Mesodermal cell (in vitro differentiated cells): ENCODE results near the gene RNF11.

Experiments used
- H3K27ac ChIP-seq: 2 replicates; pipeline ENCODE4 v1.7.0; 2013; ENCODE audit warnings: mild to moderate bottlenecking, low read depth, low read length, moderate library complexity; ENCODE audit not compliant: severe bottlenecking
- H3K36me3 ChIP-seq: 2 replicates; pipeline ENCODE4 v1.7.1; 2013; ENCODE audit warnings: mild to moderate bottlenecking, low read length, moderate library complexity; ENCODE audit not compliant: control insufficient read depth, insufficient read depth
- H3K4me1 ChIP-seq: one replicate; pipeline ENCODE4 v1.7.1; 2013; ENCODE audit warnings: mild to moderate bottlenecking, low read length; ENCODE audit not compliant: insufficient read depth, control insufficient read depth, poor library complexity, severe bottlenecking
- H3K4me3 ChIP-seq: 2 replicates; pipeline ENCODE4 v1.7.0; 2013; ENCODE audit warnings: low read length, control low read depth, mild to moderate bottlenecking; ENCODE audit not compliant: insufficient read depth, poor library complexity, severe bottlenecking; ENCODE audit errors: extremely low read depth
- H3K9me3 ChIP-seq: 2 replicates; pipeline ENCODE4 v1.7.1; 2013; ENCODE audit warnings: mild to moderate bottlenecking, low read length, moderate library complexity; ENCODE audit not compliant: control insufficient read depth
- WGBS, 2 experiments: methylation state at CpG; one replicate each; pipeline ENCODE4 v1.1.5; 2013; ENCODE audit warnings: missing lambda C conversion rate in 2 of 2; ENCODE audit not compliant: insufficient coverage in 2 of 2; 5-methylcytosine and 5-hydroxymethylcytosine counted together

Gene RNF11

DNA sequence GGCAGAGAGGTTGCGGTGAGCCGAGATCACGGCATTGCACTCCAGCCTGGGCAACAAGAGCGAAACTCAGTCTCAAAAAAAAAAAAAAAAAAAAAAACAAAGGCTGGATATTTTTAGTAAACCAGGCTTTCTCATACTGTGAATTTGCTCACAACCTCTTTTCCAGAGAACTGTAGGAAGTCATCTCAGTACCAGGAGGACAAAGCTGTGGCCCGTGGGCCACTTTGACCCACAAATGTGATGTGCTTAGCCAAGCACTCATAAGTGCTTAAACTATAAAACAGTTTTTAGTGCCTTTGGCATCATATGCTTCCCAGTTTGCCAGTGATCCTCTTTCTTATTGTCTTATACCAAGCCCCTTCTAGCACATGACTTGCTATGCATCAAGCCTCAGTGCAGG, 46.5 kb downstream of the RNF11 start:
- Histone ChIP-seq H3K4me1 (no peaks in the 10 kb centered on the region), H3K9me3 (no peaks in the 10 kb centered on the region), H3K36me3 (peaks cover 23% of the 10 kb centered on the region), H3K27ac (no peak overlapping the region), H3K4me3 (no peak overlapping the region)
- WGBS, 2 experiments: 86 to 96% methylated on average over 1 to 3 of the region's 5 CpGs

DNA sequence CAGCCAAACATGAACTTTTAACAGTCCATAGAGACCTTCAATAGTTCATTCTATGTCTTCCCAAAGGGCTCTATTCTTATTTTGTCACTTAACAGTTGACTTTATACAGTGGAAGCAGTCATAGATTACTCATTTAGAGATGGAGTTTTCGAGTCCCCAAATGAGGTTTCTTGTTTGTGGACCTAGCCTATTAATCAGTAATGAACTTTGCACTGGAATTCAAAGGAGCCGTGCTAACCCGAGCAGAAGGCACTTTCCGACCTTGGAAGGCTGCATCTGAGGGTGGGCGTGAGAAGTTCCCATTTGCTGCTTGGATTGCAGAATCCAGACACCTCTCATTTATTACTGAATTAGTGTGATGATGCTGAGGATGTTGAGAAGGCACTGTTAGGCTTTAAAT, 47.9 kb downstream of the RNF11 start:
- no peak overlapping the region for H3K4me3 ChIP-seq
- H3K27ac ChIP-seq: no peak overlapping the region
- WGBS, 2 experiments: 100% methylated on average over 1 to 2 of the region's 5 CpGs
- H3K9me3 ChIP-seq: no peaks in the 10 kb centered on the region
- H3K4me1 ChIP-seq: no peaks in the 10 kb centered on the region
- H3K36me3 ChIP-seq: peaks cover 22% of the 10 kb centered on the region

DNA sequence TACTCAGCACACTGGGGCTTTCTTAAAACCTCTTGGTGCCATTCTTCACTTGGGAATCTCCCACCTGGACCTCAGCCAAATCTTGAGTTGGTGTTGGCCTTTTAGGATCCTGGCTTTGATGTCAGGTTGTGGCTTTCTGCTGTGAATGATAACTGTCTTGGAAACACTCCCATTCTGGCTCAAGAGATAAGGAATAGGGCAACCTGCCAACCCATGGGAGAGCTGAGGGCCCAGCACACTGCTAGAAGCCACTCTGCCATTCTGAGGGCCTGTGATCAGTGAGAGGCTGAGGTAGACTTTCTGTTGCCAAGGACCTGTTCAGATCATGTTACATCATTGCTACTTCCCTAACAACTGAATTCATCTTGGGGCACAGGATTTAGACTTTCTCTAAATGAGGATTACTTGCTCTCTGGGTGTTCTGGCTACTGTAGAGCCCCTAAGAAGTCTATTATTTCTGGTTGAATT, 48.4 kb downstream of the RNF11 start:
- Histone ChIP-seq H3K27ac (no peak overlapping the region), H3K9me3 (no peaks in the 10 kb centered on the region), H3K4me3 (no peak overlapping the region), H3K4me1 (no peaks in the 10 kb centered on the region), H3K36me3 (peaks cover 18% of the 10 kb centered on the region)

DNA sequence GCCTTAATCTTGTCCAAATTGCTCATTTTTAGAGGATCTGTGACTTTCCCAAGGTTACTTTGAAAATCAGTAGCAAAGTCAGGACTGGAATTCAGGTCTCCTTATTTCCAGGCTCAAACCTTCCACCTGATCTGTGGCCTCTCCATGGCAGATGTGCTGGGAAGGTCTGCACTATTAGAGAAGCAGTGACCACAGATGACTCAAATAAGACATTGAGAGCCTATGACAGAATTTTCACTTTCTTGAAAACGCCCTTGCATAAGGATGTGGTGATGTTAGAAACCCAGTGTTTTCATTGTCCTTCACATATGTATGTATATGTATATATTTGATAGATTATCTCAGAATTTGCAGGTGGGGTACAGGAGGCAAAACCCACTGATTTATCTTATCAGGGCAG, 49.0 kb downstream of the RNF11 start:
- H3K4me1 ChIP-seq: no peaks in the 10 kb centered on the region
- peaks cover 18% of the 10 kb centered on the region for H3K36me3 ChIP-seq
- WGBS, 2 experiments: no CpG with 5 or more reads among the region's 1 CpG
- no peaks in the 10 kb centered on the region for H3K9me3 ChIP-seq
- no peak overlapping the region for H3K27ac ChIP-seq
- no peak overlapping the region for H3K4me3 ChIP-seq

DNA sequence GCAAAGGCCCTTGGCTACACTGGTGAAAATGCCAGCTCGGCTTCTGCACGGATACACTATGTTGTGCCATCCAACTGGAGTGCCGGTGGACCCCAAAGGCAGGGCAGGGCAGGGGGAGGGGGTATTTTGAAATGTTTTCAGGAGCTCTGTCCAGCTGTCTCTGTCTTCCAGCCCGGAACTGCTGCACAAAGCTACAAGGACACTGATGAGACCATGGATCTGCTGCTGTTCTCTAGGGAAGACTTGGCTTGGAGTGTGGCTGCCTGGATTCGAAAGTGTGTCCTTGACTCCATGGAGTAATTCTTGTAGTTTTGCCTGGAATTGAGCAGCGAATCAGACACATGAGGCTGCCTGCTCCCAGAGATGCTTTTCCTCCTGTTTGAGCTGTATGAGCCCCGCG, 51.9 kb downstream of the RNF11 start:
- Histone ChIP-seq H3K4me1 (no peaks in the 10 kb centered on the region), H3K9me3 (no peaks in the 10 kb centered on the region), H3K36me3 (peaks cover 7% of the 10 kb centered on the region), H3K4me3 (no peak overlapping the region), H3K27ac (no peak overlapping the region)
- WGBS, 2 experiments: 80 to 100% methylated on average over 5 to 6 of the region's 8 CpGs

DNA sequence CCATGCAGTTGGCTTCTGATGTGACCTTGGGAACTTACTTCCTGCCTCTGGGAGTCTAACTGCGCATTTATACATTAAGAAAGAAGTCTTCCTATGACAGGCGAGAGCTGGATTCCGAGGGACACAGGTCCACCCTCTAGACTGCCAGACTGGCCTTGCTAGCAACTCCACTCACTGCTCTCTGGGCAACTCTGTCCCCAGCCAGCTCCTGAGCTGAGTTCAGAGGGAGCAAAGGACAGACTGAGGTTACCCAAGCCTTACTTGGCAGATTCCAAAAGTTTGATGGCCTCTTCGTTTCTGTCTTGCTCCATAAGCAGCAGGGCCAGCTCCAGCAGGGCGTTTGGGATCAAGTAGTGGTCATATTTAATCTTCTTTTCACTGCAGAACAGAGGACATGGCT, 52.5 kb downstream of the RNF11 start:
- WGBS, 2 experiments: 98 to 100% methylated on average over 4 of the region's 5 CpGs
- Histone ChIP-seq H3K9me3 (no peaks in the 10 kb centered on the region), H3K36me3 (peaks cover 5% of the 10 kb centered on the region), H3K4me1 (no peaks in the 10 kb centered on the region), H3K27ac (no peak overlapping the region), H3K4me3 (no peak overlapping the region)

DNA sequence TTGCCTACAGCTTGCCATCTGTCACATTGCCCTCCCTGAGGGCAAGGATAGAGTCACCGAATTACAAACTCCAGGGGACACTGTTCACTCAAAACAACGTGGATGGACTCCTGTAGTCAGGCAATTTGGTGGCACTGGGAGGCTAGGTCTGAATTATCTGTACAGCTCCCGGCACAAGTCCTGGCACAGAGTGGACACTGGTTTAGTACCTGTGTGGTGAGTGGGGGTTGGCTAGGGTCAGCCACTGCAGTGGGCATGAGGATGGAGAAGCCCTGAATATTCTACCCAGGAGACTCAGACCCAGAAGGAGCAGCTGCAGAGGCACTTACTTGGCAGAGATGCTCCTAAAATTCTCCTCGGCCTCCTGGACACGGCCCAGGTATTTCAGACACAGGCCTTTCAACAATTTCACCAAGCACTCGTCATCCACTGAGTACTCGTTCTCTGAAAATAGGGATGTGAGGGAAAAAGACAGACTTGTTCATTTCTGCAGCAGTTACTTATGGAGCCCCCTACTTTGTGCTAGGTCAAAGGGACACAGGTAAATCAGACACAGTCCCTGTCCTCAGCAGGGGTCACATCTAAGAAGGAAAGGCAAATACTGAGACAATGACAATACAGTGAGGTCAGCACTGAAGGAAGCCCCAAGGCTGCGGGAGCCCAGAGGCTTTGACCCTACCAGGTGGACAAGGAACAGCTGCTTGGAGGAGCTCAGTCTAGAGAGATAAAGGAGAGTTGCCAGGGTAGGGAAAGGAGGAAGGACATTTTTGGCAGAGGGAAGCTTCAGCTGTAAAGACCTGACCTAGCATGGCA, 53.8 kb downstream of the RNF11 start:
- H3K36me3 ChIP-seq: peaks cover 5% of the 10 kb centered on the region
- no peak overlapping the region for H3K27ac ChIP-seq
- H3K4me1 ChIP-seq: no peaks in the 10 kb centered on the region
- WGBS, 2 experiments: 91 to 98% methylated on average over 5 of the region's 8 CpGs
- no peaks in the 10 kb centered on the region for H3K9me3 ChIP-seq
- no peak overlapping the region for H3K4me3 ChIP-seq

DNA sequence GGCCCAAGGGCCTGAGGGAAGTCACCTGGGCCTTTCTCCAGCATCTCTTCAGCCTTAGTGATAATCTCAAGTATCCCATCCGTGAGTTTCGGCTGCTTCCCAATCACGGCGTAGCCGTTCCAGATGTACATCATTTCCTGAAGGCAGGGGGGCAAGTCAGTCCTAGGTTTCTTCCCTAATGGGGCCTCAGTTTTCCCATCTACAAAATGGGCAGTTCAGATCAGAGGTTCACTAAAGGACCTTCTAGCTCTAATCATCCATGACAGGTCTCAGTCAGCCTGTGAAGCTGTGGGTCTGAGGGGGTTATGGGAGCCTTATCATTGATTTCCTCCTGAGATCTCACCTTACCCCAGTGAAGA, 54.4 kb downstream of the RNF11 start:
- H3K9me3 ChIP-seq: no peaks in the 10 kb centered on the region
- H3K4me3 ChIP-seq: no peak overlapping the region
- no peak overlapping the region for H3K27ac ChIP-seq
- 93 to 96% methylated on average over 5 of the region's 5 CpGs for WGBS, 2 experiments
- H3K36me3 ChIP-seq: no peaks in the 10 kb centered on the region
- H3K4me1 ChIP-seq: no peaks in the 10 kb centered on the region

DNA sequence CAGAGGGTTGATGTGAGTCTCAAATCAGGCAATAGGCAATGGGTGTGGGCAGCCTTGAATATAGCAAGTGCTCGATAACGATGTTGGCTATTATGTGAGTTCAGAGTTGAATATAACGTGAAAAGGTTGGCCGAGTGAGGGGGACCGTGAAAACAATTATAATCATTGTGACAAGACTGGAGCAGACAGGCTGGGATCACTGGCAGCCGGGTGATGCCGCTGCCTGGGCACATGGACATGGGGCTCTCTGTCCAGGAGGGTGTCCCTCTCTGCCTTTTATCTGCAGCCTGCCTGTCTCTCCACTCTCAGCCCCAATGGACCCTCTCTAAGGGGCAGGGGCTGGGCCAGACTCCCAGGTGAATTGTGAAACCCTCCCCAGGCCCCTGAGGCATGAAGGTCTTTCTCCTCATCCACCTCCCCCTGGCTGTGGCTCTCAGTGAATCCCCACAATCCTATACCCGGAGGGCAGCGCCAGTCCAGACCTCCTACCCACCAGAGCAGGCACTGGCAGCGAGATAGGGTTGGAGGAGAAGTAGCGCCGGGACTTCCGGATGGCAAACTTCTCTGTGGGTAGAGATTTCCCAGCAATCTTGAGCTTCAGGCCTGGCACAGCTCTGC, 57.9 kb downstream of the RNF11 start:
- 96 to 98% methylated on average over 8 to 10 of the region's 13 CpGs for WGBS, 2 experiments
- Histone ChIP-seq H3K9me3 (no peaks in the 10 kb centered on the region), H3K27ac (no peak overlapping the region), H3K36me3 (no peaks in the 10 kb centered on the region), H3K4me1 (peaks cover 2% of the 10 kb centered on the region), H3K4me3 (no peak overlapping the region)

DNA sequence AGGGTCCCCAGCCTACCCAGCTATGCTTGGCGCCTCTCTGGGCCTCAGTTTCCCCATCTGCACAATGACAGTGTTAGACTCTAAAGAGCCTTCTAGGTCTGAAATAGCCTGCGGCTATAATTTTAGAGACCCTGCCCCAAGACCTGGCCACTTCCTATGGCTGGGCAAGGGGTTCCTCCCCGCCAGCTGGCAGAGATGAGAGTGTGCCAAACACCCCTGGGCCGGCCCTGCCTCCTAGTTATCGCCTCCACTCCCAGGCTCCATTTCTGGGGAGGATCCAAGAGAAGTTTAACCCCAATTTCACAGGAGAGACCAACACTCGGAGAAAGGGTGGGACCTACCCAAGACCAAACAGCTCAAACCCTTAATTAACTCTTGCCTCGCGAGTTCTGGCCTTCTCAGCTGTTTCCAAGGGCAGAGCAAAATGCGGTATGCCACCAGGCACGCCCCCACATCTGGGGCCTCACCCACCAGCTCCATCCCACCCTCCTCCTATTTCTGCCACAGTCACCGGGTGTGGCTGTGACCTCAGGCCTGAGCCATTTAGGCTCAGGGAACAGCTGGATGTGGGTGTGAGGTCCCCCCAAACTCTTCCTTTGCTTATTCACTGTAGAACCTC, 58.6 kb downstream of the RNF11 start:
- WGBS, 2 experiments: 92% methylated on average over 9 of the region's 11 CpGs
- H3K27ac ChIP-seq: no peak overlapping the region
- no peaks in the 10 kb centered on the region for H3K36me3 ChIP-seq
- no peaks in the 10 kb centered on the region for H3K9me3 ChIP-seq
- H3K4me1 ChIP-seq: peaks cover 2% of the 10 kb centered on the region
- H3K4me3 ChIP-seq: no peak overlapping the region

DNA sequence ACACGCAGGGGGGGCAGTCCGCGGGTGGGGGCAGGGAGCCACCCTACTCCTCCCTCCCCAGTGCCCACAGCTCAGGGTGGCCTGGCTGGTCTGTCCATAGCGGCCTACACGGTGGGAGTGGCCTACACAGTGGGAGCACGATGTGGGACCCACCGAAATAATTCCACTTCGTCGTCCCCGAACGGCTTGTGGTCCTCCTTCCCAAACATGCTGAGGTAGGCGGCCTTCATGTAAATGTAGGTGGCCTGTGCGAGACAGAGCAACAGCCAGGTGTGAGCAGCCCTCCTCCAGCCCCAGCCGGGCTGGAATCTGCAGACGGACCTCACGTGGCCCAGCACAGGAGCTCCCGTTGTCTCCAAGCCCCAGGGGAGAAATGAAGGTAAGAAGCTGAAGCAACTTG, 59.9 kb downstream of the RNF11 start:
- Histone ChIP-seq H3K4me3 (no peak overlapping the region), H3K4me1 (peaks cover 2% of the 10 kb centered on the region), H3K36me3 (no peaks in the 10 kb centered on the region), H3K9me3 (no peaks in the 10 kb centered on the region), H3K27ac (no peak overlapping the region)
- 89 to 96% methylated on average over 10 to 14 of the region's 17 CpGs for WGBS, 2 experiments
